Endodermal cell (in vitro differentiated cells): ENCODE measurements around the gene CTNNA2. TPM values are rescaled to one million over a fixed set of nuclear protein-coding genes. Genes with fewer than 3 reads are reported as not detected.

Source experiments
- DNase-seq: peaks from one replicate; pipeline ENCODE4 v3.0.0-alpha.2; 2017
- H3K27ac ChIP-seq: 2 replicates; pipeline ENCODE4 v1.5.1; 2013; ENCODE audit warnings: mild to moderate bottlenecking, low read depth, low read length, moderate library complexity
- H3K27me3 ChIP-seq: 2 replicates; pipeline ENCODE4 v1.6.1; 2013; ENCODE audit warnings: mild to moderate bottlenecking, low read length, moderate library complexity; ENCODE audit not compliant: insufficient read depth, control insufficient read depth, poor library complexity, severe bottlenecking
- H3K36me3 ChIP-seq: 2 replicates; pipeline ENCODE4 v1.7.0; 2013; ENCODE audit warnings: mild to moderate bottlenecking, low read length, moderate library complexity; ENCODE audit not compliant: control insufficient read depth, insufficient read depth
- H3K4me1 ChIP-seq: one replicate; pipeline ENCODE4 v1.7.0; 2013; ENCODE audit warnings: low read length; ENCODE audit not compliant: control insufficient read depth, insufficient read depth
- H3K4me3 ChIP-seq: 2 replicates; pipeline ENCODE4 v1.5.1; 2013; ENCODE audit warnings: mild to moderate bottlenecking, low read length, moderate library complexity
- H3K9ac ChIP-seq: 2 replicates; pipeline ENCODE4 v1.6.1; 2013; ENCODE audit warnings: mild to moderate bottlenecking, low read length, moderate library complexity; ENCODE audit not compliant: poor library complexity, severe bottlenecking; ENCODE audit errors: extremely low read depth
- H3K9me3 ChIP-seq: 2 replicates; pipeline ENCODE4 v1.6.1; 2013; ENCODE audit warnings: mild to moderate bottlenecking, low read length, moderate library complexity; ENCODE audit not compliant: control insufficient read depth
- H3K27ac Mint-ChIP-seq: 2 replicates; pipeline ENCODE4 v1.8.0; 2020; ENCODE audit warnings: mixed read lengths
- H3K27me3 Mint-ChIP-seq: 2 replicates; pipeline ENCODE4 v1.8.0; 2021; ENCODE audit warnings: mild to moderate bottlenecking, mixed read lengths; ENCODE audit not compliant: insufficient read depth
- H3K36me3 Mint-ChIP-seq: 2 replicates; pipeline ENCODE4 v1.8.0; 2020; ENCODE audit warnings: low read depth, mixed read lengths
- H3K4me1 Mint-ChIP-seq: 2 replicates; pipeline ENCODE4 v1.8.0; 2020; ENCODE audit warnings: mixed read lengths
- H3K4me3 Mint-ChIP-seq: 2 replicates; pipeline ENCODE4 v1.8.0; 2020; ENCODE audit warnings: mild to moderate bottlenecking, moderate library complexity, mixed read lengths
- H3K9me3 Mint-ChIP-seq: 2 replicates; pipeline ENCODE4 v1.8.0; 2020; ENCODE audit warnings: mild to moderate bottlenecking, mixed read lengths
- WGBS, 2 experiments: methylation state at CpG; one replicate each; pipeline versions ENCODE4 v1.1.5 to v1.1.7; 2013; ENCODE audit warnings: missing lambda C conversion rate in 2 of 2, mixed read lengths in 1 of 2; ENCODE audit not compliant: insufficient coverage in 1 of 2, insufficient read length in 1 of 2; 5-methylcytosine and 5-hydroxymethylcytosine counted together
- total RNA-seq, 2 donors: library from RNA; stranded (reverse); fragmentation: NEBNext Ultra II Directional in 1 of 2; extraction: Animal tissue kit (Norgen Biotek cat#: 25700) in 1 of 2; gene quantifications; 2 replicates in 1 of 2; 3 replicates in 1 of 2; pipeline ENCODE4 v1.2.1, GENCODE V29; 2021
- TF ChIP-seq, protein P1 (sequence below): fragments of 200-600 bp; sonication (generic); conservative IDR thresholded peaks from 2 replicates; pipeline ENCODE4 v1.5.0; 2021; ENCODE audit warnings: antibody characterized with exemption, mild to moderate bottlenecking

Gene CTNNA2
- total RNA-seq, 2 donors from 2014 or later: 7.7 to 9.8 TPM

DNA sequence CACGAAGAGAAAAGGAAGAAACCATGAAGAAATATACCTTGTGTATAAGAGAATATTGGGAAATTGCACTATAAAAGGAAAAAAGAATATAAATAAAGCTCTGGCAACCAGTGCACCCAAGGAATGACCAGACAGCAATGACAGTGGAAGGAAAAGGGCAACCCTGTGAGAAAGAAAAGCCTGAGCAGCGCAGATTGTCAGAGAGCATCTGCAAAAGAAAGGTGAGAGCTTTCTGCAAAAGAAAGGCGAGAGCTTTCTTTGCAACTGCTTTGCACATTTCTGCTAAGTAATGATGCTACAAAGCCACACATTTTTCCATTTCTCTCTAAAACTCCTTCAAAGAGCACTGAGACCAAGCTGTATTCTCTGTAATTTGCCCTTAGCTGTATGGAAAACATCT lies 83.6 kb downstream of the CTNNA2 start:
- no peak for DNase-seq
- H3K4me3 ChIP-seq: no peak overlapping the region
- no peak overlapping the region for H3K27ac Mint-ChIP-seq
- no peak overlapping the region for H3K4me3 Mint-ChIP-seq
- TF ChIP-seq, protein P1, sequence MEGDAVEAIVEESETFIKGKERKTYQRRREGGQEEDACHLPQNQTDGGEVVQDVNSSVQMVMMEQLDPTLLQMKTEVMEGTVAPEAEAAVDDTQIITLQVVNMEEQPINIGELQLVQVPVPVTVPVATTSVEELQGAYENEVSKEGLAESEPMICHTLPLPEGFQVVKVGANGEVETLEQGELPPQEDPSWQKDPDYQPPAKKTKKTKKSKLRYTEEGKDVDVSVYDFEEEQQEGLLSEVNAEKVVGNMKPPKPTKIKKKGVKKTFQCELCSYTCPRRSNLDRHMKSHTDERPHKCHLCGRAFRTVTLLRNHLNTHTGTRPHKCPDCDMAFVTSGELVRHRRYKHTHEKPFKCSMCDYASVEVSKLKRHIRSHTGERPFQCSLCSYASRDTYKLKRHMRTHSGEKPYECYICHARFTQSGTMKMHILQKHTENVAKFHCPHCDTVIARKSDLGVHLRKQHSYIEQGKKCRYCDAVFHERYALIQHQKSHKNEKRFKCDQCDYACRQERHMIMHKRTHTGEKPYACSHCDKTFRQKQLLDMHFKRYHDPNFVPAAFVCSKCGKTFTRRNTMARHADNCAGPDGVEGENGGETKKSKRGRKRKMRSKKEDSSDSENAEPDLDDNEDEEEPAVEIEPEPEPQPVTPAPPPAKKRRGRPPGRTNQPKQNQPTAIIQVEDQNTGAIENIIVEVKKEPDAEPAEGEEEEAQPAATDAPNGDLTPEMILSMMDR: no peak
- H3K9ac ChIP-seq: no peak overlapping the region
- no peaks in the 10 kb centered on the region for H3K9me3 Mint-ChIP-seq
- no peaks in the 10 kb centered on the region for H3K9me3 ChIP-seq
- no peaks in the 10 kb centered on the region for H3K27me3 ChIP-seq
- H3K4me1 Mint-ChIP-seq: no peaks in the 10 kb centered on the region
- no peaks in the 10 kb centered on the region for H3K4me1 ChIP-seq
- no peaks in the 10 kb centered on the region for H3K36me3 ChIP-seq
- WGBS, 2 experiments: 71 to 90% methylated on average over 3 of the region's 3 CpGs
- no peaks in the 10 kb centered on the region for H3K27me3 Mint-ChIP-seq
- H3K36me3 Mint-ChIP-seq: no peaks in the 10 kb centered on the region
- H3K27ac ChIP-seq: no peak overlapping the region

GRCh38 chr2:79604748-79605147 lies 91.9 kb downstream of the CTNNA2 start:
- Mint-ChIP-seq H3K27ac (no peak overlapping the region), H3K4me3 (no peak overlapping the region), H3K27me3 (no peaks in the 10 kb centered on the region), H3K36me3 (no peaks in the 10 kb centered on the region), H3K4me1 (no peaks in the 10 kb centered on the region), H3K9me3 (no peaks in the 10 kb centered on the region)
- TF ChIP-seq, protein P1: no peak
- Histone ChIP-seq H3K36me3 (no peaks in the 10 kb centered on the region), H3K27me3 (no peaks in the 10 kb centered on the region), H3K4me3 (no peak overlapping the region), H3K9ac (no peak overlapping the region), H3K4me1 (no peaks in the 10 kb centered on the region), H3K9me3 (no peaks in the 10 kb centered on the region), H3K27ac (no peak overlapping the region)
- no peak for DNase-seq

DNA sequence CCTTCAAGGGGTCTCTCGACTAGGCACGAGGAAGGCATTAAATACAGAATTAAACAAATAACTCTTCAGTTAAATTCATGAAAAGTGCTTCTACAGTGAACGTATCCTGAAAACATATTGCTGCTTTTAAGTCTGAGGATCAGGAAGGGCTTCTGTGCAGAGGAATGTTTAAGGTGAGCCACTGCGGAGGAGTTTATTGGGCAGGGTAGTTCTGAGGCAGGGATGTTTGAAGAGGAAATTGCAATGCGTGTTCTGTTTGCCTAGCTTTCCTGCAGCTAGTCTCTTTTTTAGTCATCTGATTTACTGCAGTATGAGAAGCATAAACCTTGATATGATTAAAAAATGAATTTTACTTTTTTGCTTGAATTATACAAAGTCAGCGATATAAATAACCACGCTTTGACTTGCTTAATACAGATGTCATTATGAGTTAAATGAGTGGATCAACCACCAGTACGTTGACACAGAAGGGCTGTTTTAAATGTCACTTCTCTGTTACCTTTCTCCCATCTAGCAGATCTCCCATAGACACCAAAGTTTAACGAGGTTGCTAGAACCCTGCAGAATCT lies 98.7 kb downstream of the CTNNA2 start:
- H3K27me3 Mint-ChIP-seq: no peaks in the 10 kb centered on the region
- no peaks in the 10 kb centered on the region for H3K36me3 ChIP-seq
- H3K9me3 ChIP-seq: no peaks in the 10 kb centered on the region
- no peaks in the 10 kb centered on the region for H3K36me3 Mint-ChIP-seq
- no peak overlapping the region for H3K9ac ChIP-seq
- no peak overlapping the region for H3K27ac ChIP-seq
- TF ChIP-seq, protein P1: no peak
- DNase-seq: no peak
- H3K4me3 ChIP-seq: no peak overlapping the region
- peaks cover 8% of the 10 kb centered on the region for H3K4me1 Mint-ChIP-seq
- H3K27me3 ChIP-seq: no peaks in the 10 kb centered on the region
- H3K27ac Mint-ChIP-seq: no peak overlapping the region
- no peaks in the 10 kb centered on the region for H3K4me1 ChIP-seq
- no peak overlapping the region for H3K4me3 Mint-ChIP-seq
- WGBS, 2 experiments: 84 to 88% methylated on average over 7 to 9 of the region's 9 CpGs
- H3K9me3 Mint-ChIP-seq: no peaks in the 10 kb centered on the region
